Stomach (tissue), 9 donors: Measurements from ENCODE around the gene AMPD2. TPM values are rescaled to one million over a fixed set of nuclear protein-coding genes. Genes with fewer than 3 reads are reported as not detected.

Source experiments
- DNase-seq, 2 donors: peaks; one replicate each; pipeline versions ENCODE4 v3.0.0 to v3.0.0-alpha.2; 2013 to 2019
- H3K27ac ChIP-seq, 5 donors: fragments of 200-600 bp in 4 of 5; sonication (generic) in 4 of 5; one replicate each; pipeline ENCODE4 v1.5.1; 2013 to 2019; ENCODE audit warnings: mild to moderate bottlenecking in 1 of 5, moderate library complexity in 1 of 5
- H3K27me3 ChIP-seq, 3 donors: fragments of 200-600 bp; sonication (generic); one replicate each; pipeline ENCODE4 v1.5.1; 2017 to 2019; ENCODE audit warnings: mixed run types in 1 of 3
- H3K36me3 ChIP-seq, 4 donors: fragments of 200-600 bp; sonication (generic); 1 replicate in 3 of 4; 2 replicates in 1 of 4; pipeline ENCODE4 v1.5.1; 2016 to 2019
- H3K4me1 ChIP-seq, 4 donors: fragments of 200-600 bp; sonication (generic); one replicate each; pipeline ENCODE4 v1.5.1; 2016 to 2019
- H3K4me3 ChIP-seq, 4 donors: fragments of 200-600 bp; sonication (generic) in 3 of 4; one replicate each; pipeline ENCODE4 v1.5.1; 2016 to 2019; ENCODE audit warnings: mild to moderate bottlenecking in 1 of 4
- H3K9me3 ChIP-seq, 4 donors: fragments of 200-600 bp; sonication (generic); one replicate each; pipeline ENCODE4 v1.5.1; 2016 to 2019
- CTCF ChIP-seq, 7 experiments: fragments of 450-650 bp in 4 of 7; fragments of 200-600 bp in 3 of 7; sonication (generic) in 3 of 7; IDR thresholded peaks; one replicate each; pipeline ENCODE4 v1.5.1; 2016 to 2019; ENCODE audit warnings: antibody characterized with exemption in 7 of 7, control low read depth in 2 of 7, mild to moderate bottlenecking in 1 of 7
- EP300 ChIP-seq: sonication (generic); formaldehyde crosslinking; IDR thresholded peaks from one replicate; pipeline ENCODE4 v1.6.1; 2017; ENCODE audit warnings: antibody characterized with exemption
- POLR2A ChIP-seq, 4 donors: fragments of 450-650 bp; IDR thresholded peaks; one replicate each; pipeline ENCODE4 v1.6.1; 2016; ENCODE audit warnings: antibody characterized with exemption in 4 of 4, control low read depth in 2 of 4, mild to moderate bottlenecking in 1 of 4, moderate library complexity in 1 of 4
- POLR2AphosphoS5 ChIP-seq, 3 donors: sonication (generic); formaldehyde crosslinking; IDR thresholded peaks; one replicate each; pipeline ENCODE4 v1.6.1; 2016; ENCODE audit warnings: antibody characterized with exemption in 3 of 3
- WGBS, 5 donors: extraction: QIAGEN DNeasy Blood & Tissue Kit in 3 of 5; methylation state at CpG; one replicate each; pipeline versions ENCODE4 v1.1.5 to v1.1.7; 2013 to 2018; 5-methylcytosine and 5-hydroxymethylcytosine counted together
- intact Hi-C: fragments of 100-400 bp; cut with DNase I; formaldehyde crosslinking; loops from one replicate; pipeline ENCODE4 v1.15.1; 2023; ENCODE audit warnings: low total_unique reads
- polyA plus RNA-seq, 3 donors: library from polyadenylated mRNA; stranded (reverse); fragments of 200-250 nt; gene quantifications; one replicate each; pipeline ENCODE4 v1.2.3, GENCODE V29; 2013
- total RNA-seq, 5 donors: library from RNA; depleted of rRNA; stranded (reverse); fragments of >200 nt; gene quantifications; one replicate each; pipeline versions ENCODE4 v1.1.0 to v1.2.3, GENCODE V29; 2014 to 2016
- donor health status: healthy with polysubstance abuse.
- donor health status: Bipolar disorder and iron deficiency.
- donor health status: healthy.

AMPD2 gene
- total and polyA plus RNA-seq, 8 donors = 16.1 to 364 (median 72.0) TPM

DNA sequence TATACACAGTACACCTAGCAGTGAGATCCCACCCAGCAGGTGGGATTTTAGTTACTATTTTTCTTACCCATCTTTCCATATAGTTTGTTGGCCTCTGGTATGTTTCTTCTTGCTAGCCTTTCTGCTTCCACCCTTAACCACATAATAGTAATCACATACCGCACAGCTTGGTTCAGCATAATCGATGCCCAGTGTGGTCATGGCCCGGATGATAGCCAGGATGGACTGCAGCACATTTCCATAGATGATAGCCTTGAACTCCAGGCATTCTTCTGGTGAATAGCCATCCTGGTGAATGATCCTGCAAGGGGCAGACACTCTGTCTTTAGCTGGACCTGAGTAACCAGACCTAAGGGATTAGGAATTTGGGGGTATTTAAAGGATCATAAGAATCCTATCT, 9.8 kb upstream of the AMPD2 start:
- no peaks in the 10 kb centered on the region for H3K36me3 ChIP-seq
- no peak for TF ChIP-seq POLR2A (IDR thresholded peaks at IDR 0.05)
- no peak for TF ChIP-seq POLR2AphosphoS5 (IDR thresholded peaks at IDR 0.05)
- TF ChIP-seq CTCF (IDR thresholded peaks at IDR 0.05) = no peak
- TF ChIP-seq EP300 = no peak
- 89 to 99% (median 94%) methylated on average over 3 of the region's 3 CpGs for WGBS, 5 donors
- no peaks in the 10 kb centered on the region for H3K27me3 ChIP-seq
- no peak for DNase-seq
- intact Hi-C loops = no loop called here
- H3K27ac ChIP-seq = no peak overlapping the region
- H3K4me3 ChIP-seq = no peak overlapping the region
- peaks cover 0 to 21% (median 0%) of the 10 kb centered on the region in 4 donors for H3K4me1 ChIP-seq
- no peaks in the 10 kb centered on the region for H3K9me3 ChIP-seq

GRCh38 chr1:109610609-109611307, 8.9 kb upstream of the AMPD2 start:
- DNase-seq = no peak
- intact Hi-C loops = no loop called here
- 69 to 93% (median 74%) methylated on average over 3 of the region's 3 CpGs for WGBS, 5 donors

GRCh38 chr1:109611308-109611990, 8.2 kb upstream of the AMPD2 start:
- TF ChIP-seq EP300 (no peak), POLR2A (IDR thresholded peaks at IDR 0.05) (no peak)
- intact Hi-C loops = no loop called here

More at GRCh38 chr1:109610609-109611307, 8.9 kb upstream of the AMPD2 start:
- Histone ChIP-seq H3K27me3 (no peaks in the 10 kb centered on the region), H3K9me3 (no peaks in the 10 kb centered on the region), H3K36me3 (no peaks in the 10 kb centered on the region), H3K4me3 (no peak overlapping the region), H3K27ac (no peak overlapping the region), H3K4me1 (peaks cover 0 to 21% (median 0%) of the 10 kb centered on the region in 4 donors)
- no peak for TF ChIP-seq POLR2AphosphoS5 (IDR thresholded peaks at IDR 0.05)
- TF ChIP-seq POLR2A (IDR thresholded peaks at IDR 0.05) = no peak
- TF ChIP-seq EP300 = no peak
- TF ChIP-seq CTCF (IDR thresholded peaks at IDR 0.05) = no peak

DNA sequence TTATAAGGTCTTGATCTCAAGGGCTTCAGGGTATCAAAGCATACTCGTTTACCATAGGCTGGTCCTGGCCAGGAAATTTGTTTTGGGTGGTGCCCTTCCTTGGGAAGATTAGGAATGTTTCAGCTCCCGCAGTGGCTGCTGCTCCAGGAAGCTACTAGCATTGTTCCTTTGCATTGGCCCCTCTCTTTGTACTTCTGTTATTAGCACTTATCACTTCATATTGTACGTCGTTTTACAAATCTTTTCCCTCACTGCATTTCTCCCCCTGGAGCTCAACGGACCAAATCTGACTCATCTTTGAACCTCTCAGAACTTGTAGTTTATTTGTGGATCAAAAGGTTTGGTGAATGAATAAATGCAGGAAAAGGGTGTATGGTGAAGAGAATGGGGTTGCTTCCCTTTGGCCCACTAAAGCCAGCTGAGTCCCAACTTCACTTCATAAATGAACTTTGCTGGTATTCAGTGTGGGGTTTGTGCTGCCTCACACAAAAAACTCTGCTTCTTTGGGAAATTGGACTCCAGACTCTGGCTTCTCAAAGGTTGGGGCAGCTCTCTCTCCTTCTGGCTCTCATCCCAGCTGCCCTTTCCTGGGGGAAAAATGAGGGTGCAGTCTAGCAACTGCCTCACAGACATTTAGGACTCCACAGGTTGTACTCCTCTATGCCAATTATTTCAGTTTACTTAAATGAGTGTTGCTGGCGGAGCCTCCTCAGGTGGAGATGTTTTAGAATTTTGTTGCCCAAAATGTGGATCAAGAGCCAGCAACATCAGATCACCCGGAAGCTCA, 6.1 kb upstream of the AMPD2 start:
- intact Hi-C loops = no loop called here
- no peak overlapping the region for H3K4me3 ChIP-seq
- H3K36me3 ChIP-seq = no peaks in the 10 kb centered on the region
- no peaks in the 10 kb centered on the region for H3K27me3 ChIP-seq
- 37 to 47% (median 41%) methylated on average over 7 of the region's 7 CpGs for WGBS, 5 donors
- DNase-seq = no peak
- H3K9me3 ChIP-seq = no peaks in the 10 kb centered on the region
- peak overlapping the region in 2 of 5 donors; percentile 24 to 26 for H3K27ac ChIP-seq
- TF ChIP-seq POLR2A (IDR thresholded peaks at IDR 0.05) = no peak
- TF ChIP-seq EP300 = no peak
- TF ChIP-seq CTCF (IDR thresholded peaks at IDR 0.05) = no peak
- no peak for TF ChIP-seq POLR2AphosphoS5 (IDR thresholded peaks at IDR 0.05)
- peaks cover 0 to 39% (median 2%) of the 10 kb centered on the region in 4 donors for H3K4me1 ChIP-seq

More at GRCh38 chr1:109611308-109611990, 8.2 kb upstream of the AMPD2 start:
- Histone ChIP-seq H3K4me1 (peaks cover 0 to 21% (median 0%) of the 10 kb centered on the region in 4 donors), H3K9me3 (no peaks in the 10 kb centered on the region), H3K27ac (no peak overlapping the region), H3K36me3 (no peaks in the 10 kb centered on the region), H3K27me3 (no peaks in the 10 kb centered on the region), H3K4me3 (no peak overlapping the region)
- 86 to 96% (median 94%) methylated on average over 13 of the region's 13 CpGs for WGBS, 5 donors
- DNase-seq = no peak
